ENCODE results near the gene CIRBP. TPM values are rescaled to one million over a fixed set of nuclear protein-coding genes. Genes with fewer than 3 reads are reported as not detected.
A peak's percentile ranks its signal among the peaks of the same experiment; 100 is the strongest.
"Not testable (repeated sequence)": the region's sequence is repeated elsewhere in the genome, so short reads cannot be mapped to it uniquely, and the experiment has no call there.

The CIRBP gene
- total and polyA plus RNA-seq, 9 donors: 602 to 1,254 (median 855) TPM

GRCh38 chr19:1245494-1246264, 23.5 kb upstream of the CIRBP start:
- peaks cover 21% of the 10 kb centered on the region for H3K4me1 ChIP-seq (ENCODE audit: insufficient read depth)
- H3K4me3 ChIP-seq: no peak overlapping the region
- WGBS, 3 donors: 59 to 69% (median 60%) methylated on average over 20 to 26 of the region's 26 CpGs

DNA sequence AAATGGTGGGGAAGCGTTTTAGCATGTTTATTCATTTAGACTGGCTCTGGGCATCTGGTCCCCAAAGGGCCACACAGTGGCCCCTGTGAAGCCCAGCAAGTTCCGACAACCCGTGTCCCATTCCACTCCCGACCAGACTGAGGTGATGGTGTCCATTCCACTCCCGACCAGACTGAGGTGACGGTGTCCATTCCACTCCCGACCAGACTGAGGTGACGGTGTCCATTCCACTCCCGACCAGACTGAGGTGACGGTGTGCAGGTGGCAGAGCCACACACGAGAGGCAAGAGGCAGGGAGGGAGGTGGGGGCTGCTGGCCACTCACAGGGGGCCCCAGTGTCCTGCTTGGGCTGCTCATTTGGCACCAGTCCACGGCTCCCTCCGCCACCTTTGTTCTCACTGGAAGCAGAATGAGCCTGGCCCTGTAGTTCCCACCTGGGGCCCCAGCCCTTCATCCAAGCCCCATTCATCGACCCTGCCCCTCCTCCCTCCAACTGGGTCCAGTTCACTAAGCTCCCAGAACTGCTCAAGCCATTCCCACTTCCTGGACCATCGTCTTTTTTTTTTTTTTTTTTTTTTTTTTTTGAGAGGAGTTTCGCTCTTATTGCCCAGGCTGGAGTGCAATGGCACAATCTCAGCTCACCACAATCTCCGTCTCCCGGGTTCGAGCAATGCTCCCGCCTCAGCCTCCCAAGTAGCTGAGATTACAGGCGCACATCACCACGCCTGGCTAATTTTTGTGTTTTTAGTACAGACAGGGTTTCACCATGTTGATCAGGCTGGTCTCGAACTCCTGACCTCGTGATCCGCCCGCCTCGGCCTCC, 22.7 kb upstream of the CIRBP start:
- DNase-seq: peak; percentile 73 to 83 (median 80)
- not testable (repeated sequence) for H3K36me3 ChIP-seq, H3K9me3 ChIP-seq, H3K4me3 ChIP-seq, H3K27me3 ChIP-seq
- 67 to 78% (median 76%) methylated on average over 24 to 27 of the region's 27 CpGs for WGBS, 3 donors
- H3K4me1 ChIP-seq (ENCODE audit: insufficient read depth): peaks cover 20% of the 10 kb centered on the region
- intact Hi-C loops (cut with DNase I): loop anchor here in 1 of 4 donors (10.0 kb wide), 2 partner anchors 222 to 798 kb away; partner anchors contain the start of genes CNN2, RNU6-2 and TMEM259
- peak overlapping the region; percentile 86 to 92 for H3K27ac ChIP-seq

More at GRCh38 chr19:1245494-1246264, 23.5 kb upstream of the CIRBP start:
- intact Hi-C loops (cut with DNase I): loop anchor here in 2 of 4 donors (2.0 to 10.0 kb wide), 3 partner anchors 21 to 799 kb away; partner anchors contain the start of genes CNN2 (in 1 of the 2), RNU6-2 (in 1 of the 2) and TMEM259 (in 1 of the 2)
- H3K27me3 ChIP-seq: no peaks in the 10 kb centered on the region
- no peaks in the 10 kb centered on the region for H3K9me3 ChIP-seq
- TF ChIP-seq, protein P1, sequence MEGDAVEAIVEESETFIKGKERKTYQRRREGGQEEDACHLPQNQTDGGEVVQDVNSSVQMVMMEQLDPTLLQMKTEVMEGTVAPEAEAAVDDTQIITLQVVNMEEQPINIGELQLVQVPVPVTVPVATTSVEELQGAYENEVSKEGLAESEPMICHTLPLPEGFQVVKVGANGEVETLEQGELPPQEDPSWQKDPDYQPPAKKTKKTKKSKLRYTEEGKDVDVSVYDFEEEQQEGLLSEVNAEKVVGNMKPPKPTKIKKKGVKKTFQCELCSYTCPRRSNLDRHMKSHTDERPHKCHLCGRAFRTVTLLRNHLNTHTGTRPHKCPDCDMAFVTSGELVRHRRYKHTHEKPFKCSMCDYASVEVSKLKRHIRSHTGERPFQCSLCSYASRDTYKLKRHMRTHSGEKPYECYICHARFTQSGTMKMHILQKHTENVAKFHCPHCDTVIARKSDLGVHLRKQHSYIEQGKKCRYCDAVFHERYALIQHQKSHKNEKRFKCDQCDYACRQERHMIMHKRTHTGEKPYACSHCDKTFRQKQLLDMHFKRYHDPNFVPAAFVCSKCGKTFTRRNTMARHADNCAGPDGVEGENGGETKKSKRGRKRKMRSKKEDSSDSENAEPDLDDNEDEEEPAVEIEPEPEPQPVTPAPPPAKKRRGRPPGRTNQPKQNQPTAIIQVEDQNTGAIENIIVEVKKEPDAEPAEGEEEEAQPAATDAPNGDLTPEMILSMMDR (IDR thresholded peaks at IDR 0.05): peak in 1 of 3 donors; percentile 20
- no peak for TF ChIP-seq EP300 (IDR thresholded peaks at IDR 0.05)
- TF ChIP-seq POLR2A (IDR thresholded peaks at IDR 0.05): peak; percentile 49
- H3K27ac ChIP-seq: peak overlapping the region; percentile 86 to 92
- no peaks in the 10 kb centered on the region for H3K36me3 ChIP-seq
- peak; percentile 74 to 91 (median 89) for DNase-seq

DNA sequence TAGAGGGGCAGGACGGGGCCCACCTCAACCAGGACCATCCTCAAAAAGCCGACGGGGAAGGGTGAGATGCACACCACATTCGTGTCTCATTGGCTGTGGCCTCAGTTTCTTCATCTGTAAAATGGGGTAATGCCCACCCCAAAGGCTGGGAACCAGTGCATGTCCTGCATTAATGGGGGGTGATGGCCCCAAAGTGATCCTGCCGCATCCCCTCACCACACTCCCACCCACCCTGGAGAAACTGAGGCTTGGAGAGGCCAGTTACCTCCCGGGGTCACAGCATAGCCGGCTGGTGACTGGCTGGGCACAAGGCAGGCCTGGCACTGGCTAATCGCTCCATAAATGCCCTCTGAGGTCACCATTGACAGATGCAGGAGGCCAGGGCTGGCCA, 21.4 kb upstream of the CIRBP start:
- Histone ChIP-seq H3K9me3 (no peaks in the 10 kb centered on the region), H3K27ac (peak overlapping the region; percentile 99), H3K27me3 (no peaks in the 10 kb centered on the region), H3K4me1 (ENCODE audit: insufficient read depth) (peaks cover 23% of the 10 kb centered on the region), H3K4me3 (peak overlapping the region; percentile 77), H3K36me3 (no peaks in the 10 kb centered on the region)
- intact Hi-C loops (cut with DNase I): loop anchor here in 1 of 4 donors (10.0 kb wide), 2 partner anchors 223 to 797 kb away; partner anchors contain the start of genes CNN2, RNU6-2 and TMEM259
- TF ChIP-seq EP300 (IDR thresholded peaks at IDR 0.05) (no peak), POLR2A (IDR thresholded peaks at IDR 0.05) (no peak)
- TF ChIP-seq, protein P1 (IDR thresholded peaks at IDR 0.05): no peak
- WGBS, 3 donors: 67 to 70% (median 69%) methylated on average over 8 of the region's 8 CpGs
- peak in 1 of 5 donors; percentile 47 for DNase-seq

- no peaks in the 10 kb centered on the region for H3K27me3 ChIP-seq
- H3K27ac ChIP-seq: peak within 1 kb of the TSS; percentile 99
- H3K36me3 ChIP-seq: no peaks in the 10 kb centered on the region
- WGBS, 3 donors: 3 to 4% (median 3%) methylated on average over 35 to 60 of the region's 60 CpGs
- peaks cover 23% of the 10 kb centered on the region for H3K4me1 ChIP-seq (ENCODE audit: insufficient read depth)
- H3K9me3 ChIP-seq: no peaks in the 10 kb centered on the region
- DNase-seq: peak; percentile 88 to 92 (median 90)
- TF ChIP-seq, protein P1 (IDR thresholded peaks at IDR 0.05): peak in 1 of 3 donors; percentile 53
- TF ChIP-seq POLR2A (IDR thresholded peaks at IDR 0.05) (peak; percentile 88), EP300 (IDR thresholded peaks at IDR 0.05) (peak; percentile 40)
- intact Hi-C loops (cut with DNase I): loop anchor here in 1 of 4 donors (10.0 kb wide), 2 partner anchors 223 to 797 kb away; partner anchors contain the start of genes CNN2, RNU6-2 and TMEM259
- H3K4me3 ChIP-seq: peak within 1 kb of the TSS; percentile 77
Observed at GRCh38 chr19:1248139-1248785, 20.9 kb upstream of the CIRBP start, which contains the start of gene MIDN. MIDN (plus strand) TSS chr19:1248583; CDS start chr19:1250297, 1,714 bp downstream.
